CD4-positive, CD25-positive, alpha-beta regulatory T cell (primary cell): ENCODE data around the gene BBIP1. TPM values are rescaled to one million over a fixed set of nuclear protein-coding genes. Genes with fewer than 3 reads are reported as not detected.
A peak's percentile ranks its signal among the peaks of the same experiment; 100 is the strongest.

ENCODE experiments used
- ATAC-seq, 2 donors: fragments of 150-1000 bp; cut with Tn5 transposase; one replicate each; pipeline ENCODE4 v1.10.0; 2021; ENCODE audit warnings: low read depth in 2 of 2, moderate number of reproducible peaks in 2 of 2, moderate library complexity in 1 of 2
- DNase-seq, 3 donors: peaks; one replicate each; pipeline versions ENCODE4 v3.0.0 to v3.0.0-alpha.2; 2012 to 2022; ENCODE audit warnings: mixed read lengths in 1 of 3
- H3K27ac ChIP-seq: one replicate; pipeline ENCODE4 v1.7.0; 2013; ENCODE audit warnings: mild to moderate bottlenecking, low read length; ENCODE audit not compliant: insufficient read depth, poor library complexity, severe bottlenecking
- H3K27me3 ChIP-seq: one replicate; pipeline ENCODE4 v1.7.0; 2013; ENCODE audit warnings: low read length; ENCODE audit not compliant: control insufficient read depth, insufficient read depth
- H3K36me3 ChIP-seq: one replicate; pipeline ENCODE4 v1.7.0; 2013; ENCODE audit warnings: mild to moderate bottlenecking, low read length, moderate library complexity; ENCODE audit not compliant: control insufficient read depth, insufficient read depth
- H3K4me1 ChIP-seq: 2 replicates; pipeline ENCODE4 v1.7.0; 2013; ENCODE audit warnings: mild to moderate bottlenecking, low read length; ENCODE audit not compliant: insufficient read depth, control insufficient read depth, poor library complexity, severe bottlenecking
- H3K4me3 ChIP-seq: one replicate; pipeline ENCODE4 v1.7.0; 2013; ENCODE audit warnings: low read depth, mild to moderate bottlenecking, low read length, moderate library complexity
- H3K9me3 ChIP-seq, 2 experiments: 1 replicate in 1 of 2; 2 replicates in 1 of 2; pipeline ENCODE4 v1.7.0; 2013; ENCODE audit warnings: low read length in 2 of 2, mild to moderate bottlenecking in 1 of 2, moderate library complexity in 1 of 2; ENCODE audit not compliant: control insufficient read depth in 2 of 2
- H3K27ac Mint-ChIP-seq, 3 donors: one replicate each; pipeline ENCODE4 v1.8.0; 2020 to 2022; ENCODE audit warnings: mild to moderate bottlenecking in 3 of 3, mixed read lengths in 3 of 3, moderate library complexity in 2 of 3
- H3K27me3 Mint-ChIP-seq: one replicate; pipeline ENCODE4 v1.8.0; 2022; ENCODE audit warnings: mild to moderate bottlenecking, mixed read lengths
- H3K36me3 Mint-ChIP-seq: one replicate; pipeline ENCODE4 v1.8.0; 2020; ENCODE audit warnings: mixed read lengths
- H3K4me1 Mint-ChIP-seq, 4 donors: one replicate each; pipeline ENCODE4 v1.8.0; 2020 to 2022; ENCODE audit warnings: mixed read lengths in 4 of 4, mild to moderate bottlenecking in 1 of 4
- H3K4me3 Mint-ChIP-seq, 4 donors: one replicate each; pipeline ENCODE4 v1.8.0; 2020 to 2022; ENCODE audit warnings: mild to moderate bottlenecking in 4 of 4, mixed read lengths in 4 of 4, moderate library complexity in 3 of 4
- H3K9me3 Mint-ChIP-seq, 7 donors: one replicate each; pipeline ENCODE4 v1.8.0; 2020 to 2022; ENCODE audit warnings: mixed read lengths in 7 of 7, mild to moderate bottlenecking in 3 of 7, moderate library complexity in 2 of 7
- polyA plus RNA-seq, 4 donors: library from polyadenylated mRNA; unstranded; fragments of 300-500 nt; fragmentation: Illumina TruSeq; gene quantifications; one replicate each; pipeline ENCODE4 v1.2.3, GENCODE V29; 2021
- total RNA-seq: library from RNA; stranded (reverse); gene quantifications from one replicate; pipeline ENCODE4 v1.2.3, GENCODE V29; 2022

The BBIP1 gene
- total and polyA plus RNA-seq, 5 donors from 2014 or later = 34.1 to 42.3 (median 39.3) TPM

GRCh38 chr10:110859206-110859972 is 59.6 kb downstream of the BBIP1 start:
- H3K4me1 Mint-ChIP-seq = peaks cover 26 to 87% (median 65%) of the 10 kb centered on the region in 4 donors
- ATAC-seq (no peak), DNase-seq (no peak)
- Histone ChIP-seq H3K36me3 (no peaks in the 10 kb centered on the region), H3K27me3 (no peaks in the 10 kb centered on the region), H3K9me3 (no peaks in the 10 kb centered on the region), H3K4me3 (no peak overlapping the region), H3K27ac (peak overlapping the region; percentile 97), H3K4me1 (peaks cover 76% of the 10 kb centered on the region)
- peak overlapping the region; percentile 93 to 99 (median 97) for H3K27ac Mint-ChIP-seq
- H3K36me3 Mint-ChIP-seq = no peaks in the 10 kb centered on the region
- no peaks in the 10 kb centered on the region for H3K9me3 Mint-ChIP-seq
- peak overlapping the region in 3 of 4 donors; percentile 29 to 67 (median 46) for H3K4me3 Mint-ChIP-seq
- no peaks in the 10 kb centered on the region for H3K27me3 Mint-ChIP-seq

GRCh38 chr10:110858297-110858934 is 60.6 kb downstream of the BBIP1 start:
- Mint-ChIP-seq H3K36me3 (no peaks in the 10 kb centered on the region), H3K4me1 (peaks cover 30 to 87% (median 64%) of the 10 kb centered on the region in 4 donors), H3K27ac (peak overlapping the region; percentile 91 to 97 (median 93)), H3K9me3 (no peaks in the 10 kb centered on the region), H3K27me3 (no peaks in the 10 kb centered on the region), H3K4me3 (peak overlapping the region in 3 of 4 donors; percentile 40 to 64 (median 42))
- H3K4me1 ChIP-seq = peaks cover 74% of the 10 kb centered on the region
- DNase-seq (no peak), ATAC-seq (no peak)
- no peaks in the 10 kb centered on the region for H3K27me3 ChIP-seq
- H3K27ac ChIP-seq = peak overlapping the region; percentile 97
- peak overlapping the region; percentile 27 for H3K4me3 ChIP-seq
- H3K36me3 ChIP-seq = no peaks in the 10 kb centered on the region
- H3K9me3 ChIP-seq = no peaks in the 10 kb centered on the region

DNA sequence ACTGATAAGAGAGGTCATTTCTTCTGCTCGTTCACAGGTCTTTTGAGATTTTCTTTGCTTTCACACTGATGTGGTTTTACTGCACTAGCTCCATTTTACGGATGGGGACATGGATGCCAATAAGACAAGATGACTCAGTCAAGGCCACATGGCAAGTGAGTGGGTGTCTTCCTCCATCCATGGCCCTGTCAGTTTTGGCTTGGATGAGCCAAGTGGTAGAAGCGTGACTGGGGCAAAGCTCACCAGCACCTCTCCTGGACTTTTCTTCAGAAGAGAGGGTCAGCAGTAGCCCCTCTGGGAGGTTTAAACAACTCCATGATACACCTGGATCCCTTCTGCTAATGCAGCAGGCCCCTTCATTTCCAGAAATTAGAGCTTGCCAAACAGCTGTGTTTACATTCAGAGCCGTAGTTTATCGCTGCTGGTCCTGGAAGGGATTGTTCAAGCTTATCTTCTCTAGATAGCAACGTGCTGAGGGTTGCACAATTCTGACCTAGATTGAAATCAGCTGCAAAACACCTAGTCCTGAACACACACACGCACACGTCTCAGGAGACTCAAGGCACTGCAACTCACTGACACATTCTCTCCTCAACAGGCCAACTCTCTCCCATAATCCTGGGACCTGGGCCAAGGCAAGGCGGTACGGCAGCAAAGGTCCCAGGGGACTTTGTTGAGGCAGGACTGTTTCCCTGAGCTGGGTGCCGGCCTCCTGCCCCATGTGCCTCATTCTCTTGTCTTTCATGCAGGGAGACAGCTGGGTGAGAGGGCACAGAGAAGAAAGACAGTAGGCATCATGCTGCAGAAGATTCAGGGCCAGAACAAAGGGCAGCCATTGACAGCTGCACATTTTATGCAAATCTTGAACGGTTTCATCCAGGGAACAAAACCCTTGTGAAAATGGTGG is 61.5 kb downstream of the BBIP1 start:
- ATAC-seq (peak in 1 of 2 donors; percentile 17), DNase-seq (peak in 1 of 3 donors; percentile 44)
- H3K36me3 ChIP-seq = no peaks in the 10 kb centered on the region
- H3K9me3 ChIP-seq = no peaks in the 10 kb centered on the region
- H3K27ac ChIP-seq = peak overlapping the region; percentile 97
- no peaks in the 10 kb centered on the region for H3K27me3 Mint-ChIP-seq
- H3K36me3 Mint-ChIP-seq = no peaks in the 10 kb centered on the region
- peak overlapping the region; percentile 91 to 97 (median 93) for H3K27ac Mint-ChIP-seq
- peak overlapping the region; percentile 27 for H3K4me3 ChIP-seq
- no peaks in the 10 kb centered on the region for H3K27me3 ChIP-seq
- no peaks in the 10 kb centered on the region for H3K9me3 Mint-ChIP-seq
- H3K4me3 Mint-ChIP-seq = peak overlapping the region; percentile 56 to 66 (median 64)
- H3K4me1 ChIP-seq = peaks cover 68% of the 10 kb centered on the region
- H3K4me1 Mint-ChIP-seq = peaks cover 37 to 87% (median 60%) of the 10 kb centered on the region in 4 donors

DNA sequence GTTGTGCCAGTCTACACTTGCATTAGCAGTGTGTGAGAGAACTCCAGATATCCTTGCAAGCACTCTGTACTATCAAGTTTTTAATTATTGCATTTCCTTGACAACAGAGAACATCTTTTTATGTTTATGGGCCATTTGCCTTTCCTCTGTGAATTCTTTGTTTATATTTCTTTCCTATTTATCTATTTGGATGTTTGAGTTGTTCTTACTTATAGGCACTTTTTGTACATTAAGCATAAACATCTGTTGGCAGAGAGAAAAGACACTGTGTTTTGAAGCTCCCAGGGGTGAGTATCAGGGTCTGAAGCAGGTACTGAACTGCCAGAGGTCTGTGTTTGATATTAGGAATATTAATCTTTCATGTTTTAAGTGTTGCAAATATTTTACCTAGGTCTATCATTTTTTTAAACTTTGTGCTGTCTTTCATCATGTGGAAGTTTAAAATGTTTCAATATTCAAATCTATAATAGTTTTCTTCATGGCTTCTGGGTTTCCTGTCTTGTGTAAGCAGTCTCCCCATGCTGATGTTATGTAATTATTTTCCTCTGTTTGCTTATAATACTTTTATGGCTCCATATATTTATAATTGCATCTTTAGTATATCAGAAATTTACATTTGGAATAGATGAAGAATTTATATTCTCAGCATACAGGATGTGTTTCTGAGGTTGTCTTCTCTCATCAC is 64.9 kb downstream of the BBIP1 start:
- Mint-ChIP-seq H3K9me3 (no peaks in the 10 kb centered on the region), H3K36me3 (no peaks in the 10 kb centered on the region), H3K27me3 (no peaks in the 10 kb centered on the region), H3K4me1 (peaks cover 27 to 68% (median 39%) of the 10 kb centered on the region in 4 donors), H3K4me3 (peak overlapping the region in 2 of 4 donors; percentile 12 to 22), H3K27ac (peak overlapping the region; percentile 28 to 74 (median 65))
- Histone ChIP-seq H3K4me3 (no peak overlapping the region), H3K9me3 (no peaks in the 10 kb centered on the region), H3K27ac (no peak overlapping the region), H3K4me1 (peaks cover 34% of the 10 kb centered on the region), H3K27me3 (no peaks in the 10 kb centered on the region), H3K36me3 (no peaks in the 10 kb centered on the region)
- no peak for ATAC-seq
- no peak for DNase-seq

DNA sequence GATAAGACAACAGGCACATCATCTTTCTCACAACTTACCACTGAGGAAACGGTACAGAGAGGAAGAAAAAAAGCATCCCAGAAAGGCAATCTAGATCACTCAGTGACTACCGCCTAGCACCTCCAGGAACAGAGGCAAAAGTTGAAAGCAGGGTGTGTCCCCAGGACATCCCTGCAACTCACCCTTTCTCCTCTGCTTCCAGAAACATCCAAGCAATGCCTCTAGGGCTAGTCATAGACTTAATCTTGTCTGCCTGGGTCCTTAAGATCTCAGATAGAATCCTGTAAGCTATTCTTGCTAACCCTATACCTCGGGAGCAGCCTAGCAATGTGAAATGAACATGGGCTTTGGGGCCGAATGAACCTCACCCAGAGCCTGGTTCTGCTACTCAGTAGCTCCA is 66.0 kb downstream of the BBIP1 start:
- H3K27ac ChIP-seq = no peak overlapping the region
- H3K9me3 ChIP-seq = no peaks in the 10 kb centered on the region
- Mint-ChIP-seq H3K27me3 (no peaks in the 10 kb centered on the region), H3K9me3 (peaks cover 0 to 4% (median 0%) of the 10 kb centered on the region in 7 donors), H3K4me1 (peaks cover 21 to 57% (median 32%) of the 10 kb centered on the region in 4 donors), H3K36me3 (no peaks in the 10 kb centered on the region), H3K4me3 (no peak overlapping the region), H3K27ac (peak overlapping the region in 2 of 3 donors; percentile 28 to 42)
- H3K27me3 ChIP-seq = no peaks in the 10 kb centered on the region
- H3K4me3 ChIP-seq = no peak overlapping the region
- ATAC-seq = no peak
- no peak for DNase-seq
- peaks cover 22% of the 10 kb centered on the region for H3K4me1 ChIP-seq
- no peaks in the 10 kb centered on the region for H3K36me3 ChIP-seq

- Histone ChIP-seq H3K27me3 (no peaks in the 10 kb centered on the region), H3K27ac (no peak overlapping the region), H3K4me1 (peaks cover 17% of the 10 kb centered on the region), H3K9me3 (no peaks in the 10 kb centered on the region), H3K4me3 (no peak overlapping the region), H3K36me3 (no peaks in the 10 kb centered on the region)
- peak in 1 of 2 donors; percentile 28 for ATAC-seq
- Mint-ChIP-seq H3K27ac (peak overlapping the region; percentile 28 to 78 (median 42)), H3K36me3 (no peaks in the 10 kb centered on the region), H3K4me3 (no peak overlapping the region), H3K4me1 (peaks cover 21 to 54% (median 29%) of the 10 kb centered on the region in 4 donors), H3K9me3 (peaks cover 0 to 4% (median 0%) of the 10 kb centered on the region in 7 donors), H3K27me3 (no peaks in the 10 kb centered on the region)
- no peak for DNase-seq
Observed at GRCh38 chr10:110852255-110852896, 66.6 kb downstream of the BBIP1 start.
